GM12878 (cell line): ENCODE data around the gene GPR158. TPM values are rescaled to one million over a fixed set of nuclear protein-coding genes. Genes with fewer than 3 reads are reported as not detected.

Experiments used
- ATAC-seq: fragments of 200-7000 bp; cut with Tn5 transposase; 3 replicates; pipeline ENCODE4 v1.9.1; 2020; ENCODE audit warnings: mild to moderate bottlenecking, moderate library complexity
- BruUV-seq: library from RNA; stranded (reverse); fragments of 400-500 nt; replicated peaks from 2 replicates; lab custom pipeline; 2021; lab: Mats Ljungman, UMichigan
- CTCF ChIA-PET: fragments of 300-600 bp; sonication (Branson Sonifier 250); formaldehyde crosslinking; extraction: SDS; loops from one replicate; lab custom pipeline; 2021; ENCODE audit warnings: inconsistent platforms; lab: Yijun Ruan, JAX
- POLR2A ChIA-PET: fragments of 350-600 bp; formaldehyde crosslinking; extraction: SDS; loops from one replicate; lab custom pipeline; 2021; ENCODE audit warnings: inconsistent platforms; lab: Charles Lee
- RAD21 ChIA-PET: fragments of 300-600 bp; sonication (Branson Sonifier 250); formaldehyde crosslinking; loops from one replicate; lab custom pipeline; 2023; ENCODE audit warnings: antibody characterized with exemption; ENCODE audit not compliant: unreplicated experiment; lab: Charles Lee
- SMC1A ChIA-PET: fragments of 300-600 bp; sonication (Branson Sonifier 250); formaldehyde crosslinking; loops from one replicate; lab custom pipeline; 2023; ENCODE audit not compliant: unreplicated experiment, uncharacterized antibody; lab: Charles Lee
- DNase-seq: peaks from one replicate; pipeline ENCODE4 v3.0.0-alpha.2; 2011; ENCODE audit warnings: low read depth, low spot score
- FAIRE-seq: peaks from 3 replicates; lab custom pipeline; 2011; peaks lifted over from hg19 to GRCh38; lab: Jason Lieb, UNC
- H2AFZ ChIP-seq: 2 replicates; pipeline ENCODE4 v1.6.0; 2011; ENCODE audit warnings: low read depth, low read length, control low read depth; ENCODE audit not compliant: control insufficient read depth
- H3K27ac ChIP-seq: 2 replicates; pipeline ENCODE4 v1.5.1; 2011; ENCODE audit warnings: control low read depth; ENCODE audit not compliant: control insufficient read depth, insufficient read depth
- H3K27me3 ChIP-seq, 2 experiments: replicated peaks in 1 of 2; 2 replicates each; pipeline versions ENCODE4 v1.6.0 to v1.6.1; 2011; ENCODE audit warnings: low read length in 1 of 2; ENCODE audit not compliant: control insufficient read depth in 2 of 2, insufficient read depth in 2 of 2
- H3K36me3 ChIP-seq, 2 experiments: 2 replicates each; pipeline ENCODE4 v1.5.1; 2011; ENCODE audit warnings: low read length in 1 of 2; ENCODE audit not compliant: control insufficient read depth in 2 of 2, insufficient read depth in 2 of 2
- H3K4me1 ChIP-seq: 2 replicates; pipeline ENCODE4 v1.6.1; 2011; ENCODE audit warnings: mild to moderate bottlenecking, low read length, moderate library complexity, mixed read lengths; ENCODE audit not compliant: control insufficient read depth, insufficient read depth
- H3K4me2 ChIP-seq: 2 replicates; pipeline ENCODE4 v1.6.0; 2011; ENCODE audit warnings: control low read depth; ENCODE audit not compliant: control insufficient read depth, insufficient read depth
- H3K4me3 ChIP-seq: fragments of 200-600 bp; sonication (generic); 2 replicates; pipeline ENCODE4 v1.5.1; 2016
- H3K79me2 ChIP-seq: 2 replicates; pipeline ENCODE4 v1.6.0; 2011; ENCODE audit warnings: low read length; ENCODE audit not compliant: control insufficient read depth, insufficient read depth
- H3K9ac ChIP-seq: 2 replicates; pipeline ENCODE4 v1.8.0; 2011; ENCODE audit warnings: low read length, control low read depth, mixed read lengths; ENCODE audit not compliant: control insufficient read depth, insufficient read depth
- H3K9me3 ChIP-seq: replicated peaks from 3 replicates; pipeline ENCODE4 v1.5.1; 2011; ENCODE audit warnings: mild to moderate bottlenecking, low read length; ENCODE audit not compliant: control insufficient read depth, insufficient read depth
- H4K20me1 ChIP-seq: 2 replicates; pipeline ENCODE4 v1.6.0; 2011; ENCODE audit not compliant: control insufficient read depth, insufficient read depth
- ASH2L ChIP-seq: fragments of 300-600, 200-600 bp; sonication (generic); IDR thresholded peaks from 2 replicates; pipeline ENCODE4 v1.6.1; 2017; ENCODE audit warnings: low read depth, mild to moderate bottlenecking, borderline replicate concordance
- CUX1 ChIP-seq: IDR thresholded peaks from 2 replicates; pipeline ENCODE4 v1.6.1; 2012; ENCODE audit warnings: improper control_type of control experiment, low read depth, low read length; ENCODE audit not compliant: insufficient replicate concordance
- EED ChIP-seq: sonication (generic); IDR thresholded peaks from 2 replicates; pipeline ENCODE4 v1.6.1; 2016; ENCODE audit warnings: antibody characterized with exemption, low read depth
- EP300 ChIP-seq, 2 experiments: fragments of 150-350 bp in 1 of 2; IDR thresholded peaks; 2 replicates each; pipeline ENCODE4 v1.6.1; 2011 to 2012; ENCODE audit warnings: low read depth in 2 of 2, low read length in 2 of 2, borderline replicate concordance in 1 of 2, improper control_type of control experiment in 1 of 2, inconsistent platforms in 1 of 2; ENCODE audit not compliant: control insufficient read depth in 1 of 2
- FOXM1 ChIP-seq: IDR thresholded peaks from 2 replicates; pipeline ENCODE4 v1.6.1; 2012; ENCODE audit warnings: low read depth, mild to moderate bottlenecking, inconsistent platforms, low read length, moderate library complexity
- HDAC6 ChIP-seq: fragments of 200-600 bp; sonication (generic); IDR thresholded peaks from one replicate; pipeline ENCODE4 v1.8.0; 2017; ENCODE audit warnings: antibody characterized with exemption; ENCODE audit not compliant: unreplicated experiment
- NR2C1 ChIP-seq: fragments of 450-650 bp; IDR thresholded peaks from 2 replicates; pipeline ENCODE4 v1.6.1; 2017; ENCODE audit warnings: antibody characterized with exemption, mild to moderate bottlenecking, moderate library complexity
- PML ChIP-seq: IDR thresholded peaks from 2 replicates; pipeline ENCODE4 v1.6.1; 2012; ENCODE audit warnings: low read length, inconsistent platforms
- POLR2AphosphoS2 ChIP-seq: IDR thresholded peaks from 2 replicates; pipeline ENCODE4 v1.6.1; 2011; ENCODE audit warnings: low read depth, mild to moderate bottlenecking, low read length, improper control_type of control experiment, moderate library complexity
- RAD21 ChIP-seq: IDR thresholded peaks from 2 replicates; pipeline ENCODE4 v1.6.1; 2011; ENCODE audit warnings: mild to moderate bottlenecking, low read depth, low read length, moderate library complexity; ENCODE audit not compliant: insufficient read depth
- RAD51 ChIP-seq: fragments of 450-650 bp; IDR thresholded peaks from 2 replicates; pipeline ENCODE4 v1.6.1; 2016; ENCODE audit warnings: moderate library complexity, mild to moderate bottlenecking, inconsistent platforms
- SMAD1 ChIP-seq: fragments of 450-650 bp; IDR thresholded peaks from 2 replicates; pipeline ENCODE4 v1.6.1; 2018; ENCODE audit warnings: mild to moderate bottlenecking, low read depth; ENCODE audit not compliant: partially characterized antibody
- SMC3 ChIP-seq: IDR thresholded peaks from 2 replicates; pipeline ENCODE4 v1.6.1; 2011; ENCODE audit warnings: low read length, improper control_type of control experiment, borderline replicate concordance
- YY1 ChIP-seq: IDR thresholded peaks from 2 replicates; pipeline ENCODE4 v1.6.1; 2011; ENCODE audit warnings: low read depth, mild to moderate bottlenecking, low read length
- ZNF207 ChIP-seq: fragments of 450-650 bp; IDR thresholded peaks from 2 replicates; pipeline ENCODE4 v1.6.1; 2014; ENCODE audit warnings: antibody characterized with exemption, mild to moderate bottlenecking, borderline replicate concordance
- ZNF217 ChIP-seq: fragments of 450-650 bp; IDR thresholded peaks from 2 replicates; pipeline ENCODE4 v1.6.1; 2017; ENCODE audit warnings: antibody characterized with exemption, mild to moderate bottlenecking
- WGBS: methylation state at CpG from one replicate; pipeline ENCODE4 v1.1.6; 2016; ENCODE audit warnings: low lambda C conversion rate; ENCODE audit not compliant: insufficient replicate concordance, insufficient coverage; ENCODE audit errors: missing lambda C conversion rate; 5-methylcytosine and 5-hydroxymethylcytosine counted together
- in situ Hi-C: fragments of 300-500 bp; cut with MboI; formaldehyde crosslinking; loops from 9 replicates; pipeline ENCODE4 v1.14.3; 2018; ENCODE audit warnings: mixed read lengths
- intact Hi-C: fragments of 100-400 bp; cut with micrococcal nuclease; formaldehyde crosslinking; loops from one replicate; pipeline ENCODE4 v1.14.2; 2022; ENCODE audit not compliant: unreplicated experiment
- polyA plus RNA-seq, 11 experiments: library from polyadenylated mRNA; depleted of rRNA in 4 of 11; unstranded in 6 of 11; stranded (reverse) in 5 of 11; fragments of >200 nt; fragmentation: Nextera tagmentation in 4 of 11; fragmentation: Illumina TruSeq in 1 of 11; extraction: Ambion mirVana in 4 of 11; extraction: Trizol in 1 of 11; gene quantifications; 1 replicate in 1 of 11; 2 replicates in 10 of 11; pipeline versions ENCODE4 v1.2.1 to v1.2.3, GENCODE V29; 2011 to 2016; ENCODE audit warnings: inconsistent platforms in 2 of 11, missing spikeins in 2 of 11, low read depth in 1 of 11
- total RNA-seq, 4 experiments: library from RNA; depleted of rRNA in 3 of 4; stranded (reverse); fragments of >200 nt in 3 of 4; fragmentation: Illumina TruSeq in 1 of 4; extraction: Trizol in 1 of 4; gene quantifications; 2 replicates each; pipeline versions ENCODE4 v1.2.1 to v1.2.3, GENCODE V29; 2013 to 2021
- TF ChIP-seq, protein P1 (sequence below), 3 experiments: IDR thresholded peaks in 2 of 3; conservative IDR thresholded peaks in 1 of 3; 2 replicates each; pipeline ENCODE4 v1.5.1; 2011; ENCODE audit warnings: low read depth in 3 of 3, low read length in 3 of 3, mild to moderate bottlenecking in 3 of 3, control low read depth in 2 of 3, moderate library complexity in 2 of 3, inconsistent platforms in 1 of 3, mixed read lengths in 1 of 3; ENCODE audit not compliant: control insufficient read depth in 2 of 3, insufficient read depth in 1 of 3; ENCODE audit errors: extremely low read depth in 1 of 3

GPR158 gene
- total and polyA plus RNA-seq, 10 of the 15 experiments (the other 5 are each of a cell fraction or from before 2014, with no cell fraction given), result not detected

DNA sequence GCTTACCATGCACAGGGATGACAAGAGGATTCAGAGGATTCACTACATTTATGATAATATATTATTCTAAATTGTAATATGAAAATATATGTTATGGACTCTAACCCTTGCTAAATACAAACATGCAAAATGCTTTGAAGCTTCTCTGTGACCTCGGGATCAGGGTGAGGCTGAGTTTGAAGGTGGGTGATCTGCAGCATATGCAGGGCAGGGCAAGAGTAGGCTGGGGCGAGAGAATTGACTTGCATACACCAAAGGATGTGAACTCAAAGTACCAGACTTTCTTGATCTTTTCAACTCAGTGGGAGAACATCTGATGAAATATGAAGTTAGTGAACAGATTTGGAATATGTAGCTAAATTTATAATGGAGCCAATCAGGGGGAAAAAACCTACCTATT lies 57.0 kb downstream of the GPR158 start (continued):
- TF ChIP-seq, protein P1, sequence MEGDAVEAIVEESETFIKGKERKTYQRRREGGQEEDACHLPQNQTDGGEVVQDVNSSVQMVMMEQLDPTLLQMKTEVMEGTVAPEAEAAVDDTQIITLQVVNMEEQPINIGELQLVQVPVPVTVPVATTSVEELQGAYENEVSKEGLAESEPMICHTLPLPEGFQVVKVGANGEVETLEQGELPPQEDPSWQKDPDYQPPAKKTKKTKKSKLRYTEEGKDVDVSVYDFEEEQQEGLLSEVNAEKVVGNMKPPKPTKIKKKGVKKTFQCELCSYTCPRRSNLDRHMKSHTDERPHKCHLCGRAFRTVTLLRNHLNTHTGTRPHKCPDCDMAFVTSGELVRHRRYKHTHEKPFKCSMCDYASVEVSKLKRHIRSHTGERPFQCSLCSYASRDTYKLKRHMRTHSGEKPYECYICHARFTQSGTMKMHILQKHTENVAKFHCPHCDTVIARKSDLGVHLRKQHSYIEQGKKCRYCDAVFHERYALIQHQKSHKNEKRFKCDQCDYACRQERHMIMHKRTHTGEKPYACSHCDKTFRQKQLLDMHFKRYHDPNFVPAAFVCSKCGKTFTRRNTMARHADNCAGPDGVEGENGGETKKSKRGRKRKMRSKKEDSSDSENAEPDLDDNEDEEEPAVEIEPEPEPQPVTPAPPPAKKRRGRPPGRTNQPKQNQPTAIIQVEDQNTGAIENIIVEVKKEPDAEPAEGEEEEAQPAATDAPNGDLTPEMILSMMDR (IDR thresholded peaks at IDR 0.05 in 2 of 3, conservative IDR thresholded peaks at IDR 0.05 in 1 of 3; ENCODE audit: control insufficient read depth in 2 of 3, extremely low read depth in 1 of 3, insufficient read depth in 1 of 3, low read depth in 3 of 3, low read length in 3 of 3), result no peak
- no peak for TF ChIP-seq PML
- no peak for TF ChIP-seq ZNF217
- no peak for TF ChIP-seq POLR2AphosphoS2
- TF ChIP-seq FOXM1, result no peak
- TF ChIP-seq RAD21, result no peak

DNA sequence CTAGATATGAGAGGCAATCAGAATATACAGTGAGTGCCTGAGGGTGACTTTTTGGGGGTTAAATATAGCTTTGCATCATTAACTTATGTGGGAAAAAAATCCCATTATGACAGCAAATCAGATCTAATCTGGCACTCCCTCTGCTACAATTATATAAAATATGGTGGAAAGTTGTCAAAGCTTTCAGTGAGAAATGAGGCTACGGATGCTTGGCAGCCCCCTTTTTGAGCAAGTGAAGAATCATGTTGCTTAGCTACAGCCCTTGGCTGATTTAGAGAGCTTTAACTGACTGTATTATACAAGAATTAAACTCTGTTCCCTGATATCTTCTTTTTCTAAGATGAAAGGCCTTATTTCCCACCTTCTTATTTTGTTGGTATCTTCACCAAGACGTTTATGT lies 57.4 kb downstream of the GPR158 start:
- Histone ChIP-seq H3K4me1 (no peaks in the 10 kb centered on the region), H3K4me3 (no peak overlapping the region), H3K36me3 (no peaks in the 10 kb centered on the region), H2AFZ (no peak overlapping the region), H3K27ac (no peak overlapping the region), H3K4me2 (no peak overlapping the region), H4K20me1 (no peaks in the 10 kb centered on the region), H3K27me3 (no peaks in the 10 kb centered on the region), H3K9ac (no peak overlapping the region), H3K9me3 (no peaks in the 10 kb centered on the region), H3K79me2 (no peaks in the 10 kb centered on the region)
- DNase-seq (no peak), FAIRE-seq (no peak), ATAC-seq (no peak)
- ChIA-PET RAD21 (interaction anchor here (0.9 kb wide), 1 partner anchor 119 kb away, joined by 3 read pairs; no protein-coding TSS in a partner anchor), CTCF (interaction anchor here (1.0 to 1.8 kb wide), 2 partner anchors 119 to 365 kb away, joined by 4 to 5 read pairs; no protein-coding TSS in a partner anchor), SMC1A (interaction anchor here (0.5 to 1.3 kb wide), 3 partner anchors 79 to 614 kb away, joined by 3 to 4 read pairs (median 3); no protein-coding TSS in a partner anchor), POLR2A (no interaction called here)
- 13% methylated on average over 2 of the region's 2 CpGs for WGBS
- in situ Hi-C loops (no loop called here), intact Hi-C loops (no loop called here)
- no TSS peak for BruUV-seq
- no peak for TF ChIP-seq SMAD1
- no peak for TF ChIP-seq ZNF207
- no peak for TF ChIP-seq HDAC6
- no peak for TF ChIP-seq SMC3
- no peak for TF ChIP-seq YY1
- no peak for TF ChIP-seq CUX1
- no peak for TF ChIP-seq EP300 (IDR thresholded peaks at IDR 0.05; ENCODE audit: borderline replicate concordance in 1 of 2, control insufficient read depth in 1 of 2, low read depth in 2 of 2, low read length in 2 of 2)
- TF ChIP-seq FOXM1, result no peak
- TF ChIP-seq EED, result no peak
- TF ChIP-seq RAD51, result no peak
- no peak for TF ChIP-seq ASH2L
- no peak for TF ChIP-seq NR2C1
